Inflammatory macrophage (primary cell): Measurements from ENCODE around the gene CACNA1I.
"Not testable (repeated sequence)": the region's sequence is repeated elsewhere in the genome, so short reads cannot be mapped to it uniquely, and the experiment has no call there.

ENCODE experiments used
- DNase-seq, 2 donors: peaks; one replicate each; pipeline ENCODE4 v3.0.0-alpha.2; 2020 to 2022
- total RNA-seq, 18 experiments: gene quantifications; one replicate each; lab custom pipeline; 2026; ENCODE audit warnings: mixed read lengths in 6 of 18, inconsistent platforms in 2 of 18; lab: John Stamatoyannopoulos, UW

CACNA1I gene
- 0 to 1.1 (median 0.10) reads per million in 18 experiments for total RNA-seq

GRCh38 chr22:39570665-39571064 is at the start of gene CACNA1I:
Gene CACNA1I, plus strand, starts transcription at chr22:39570753. Its CDS starts 0 bp downstream, at chr22:39570753.
- no peak for DNase-seq

- DNase-seq, result peak; percentile 88 to 94
Observed at GRCh38 chr22:39521106-39521885, 49.3 kb upstream of the CACNA1I start.

- not testable (repeated sequence) for DNase-seq
Observed at GRCh38 chr22:39522091-39522490, 48.5 kb upstream of the CACNA1I start.

- peak in 1 of 2 donors; percentile 32 for DNase-seq
Observed at GRCh38 chr22:39522567-39523300, 47.8 kb upstream of the CACNA1I start.

DNA sequence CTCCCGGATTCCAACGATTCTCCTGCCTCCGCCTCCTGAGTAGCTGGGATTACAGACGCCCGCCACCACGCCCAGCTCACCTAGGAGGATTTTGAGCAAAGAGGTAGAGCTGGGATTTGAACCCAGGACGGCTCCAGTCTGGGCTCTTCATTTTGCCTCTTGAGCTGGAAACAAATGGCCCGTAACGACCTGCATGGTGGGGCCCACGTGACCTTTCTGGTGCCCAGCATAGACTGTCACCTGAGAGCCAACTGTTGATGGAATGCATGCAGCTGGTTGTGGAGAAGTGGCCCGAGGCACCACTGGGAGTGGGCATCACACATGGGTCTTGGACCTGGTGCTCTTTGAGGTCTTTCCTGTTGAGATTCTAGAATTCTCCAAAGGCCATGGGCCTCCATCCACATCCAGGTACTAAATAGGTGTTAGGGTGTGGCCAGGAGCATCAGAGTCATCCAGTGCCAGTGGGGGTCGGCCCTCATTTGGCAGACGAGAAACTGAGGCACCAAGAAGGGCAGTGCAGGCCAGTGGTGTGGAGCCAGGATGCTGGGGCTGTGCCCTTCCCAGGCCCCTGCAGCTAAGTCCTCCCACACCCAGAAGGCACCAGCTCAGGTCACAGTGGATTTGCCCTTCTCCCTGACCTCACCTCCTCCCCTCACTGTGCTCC is 46.3 kb upstream of the CACNA1I start:
- no peak for DNase-seq

DNA sequence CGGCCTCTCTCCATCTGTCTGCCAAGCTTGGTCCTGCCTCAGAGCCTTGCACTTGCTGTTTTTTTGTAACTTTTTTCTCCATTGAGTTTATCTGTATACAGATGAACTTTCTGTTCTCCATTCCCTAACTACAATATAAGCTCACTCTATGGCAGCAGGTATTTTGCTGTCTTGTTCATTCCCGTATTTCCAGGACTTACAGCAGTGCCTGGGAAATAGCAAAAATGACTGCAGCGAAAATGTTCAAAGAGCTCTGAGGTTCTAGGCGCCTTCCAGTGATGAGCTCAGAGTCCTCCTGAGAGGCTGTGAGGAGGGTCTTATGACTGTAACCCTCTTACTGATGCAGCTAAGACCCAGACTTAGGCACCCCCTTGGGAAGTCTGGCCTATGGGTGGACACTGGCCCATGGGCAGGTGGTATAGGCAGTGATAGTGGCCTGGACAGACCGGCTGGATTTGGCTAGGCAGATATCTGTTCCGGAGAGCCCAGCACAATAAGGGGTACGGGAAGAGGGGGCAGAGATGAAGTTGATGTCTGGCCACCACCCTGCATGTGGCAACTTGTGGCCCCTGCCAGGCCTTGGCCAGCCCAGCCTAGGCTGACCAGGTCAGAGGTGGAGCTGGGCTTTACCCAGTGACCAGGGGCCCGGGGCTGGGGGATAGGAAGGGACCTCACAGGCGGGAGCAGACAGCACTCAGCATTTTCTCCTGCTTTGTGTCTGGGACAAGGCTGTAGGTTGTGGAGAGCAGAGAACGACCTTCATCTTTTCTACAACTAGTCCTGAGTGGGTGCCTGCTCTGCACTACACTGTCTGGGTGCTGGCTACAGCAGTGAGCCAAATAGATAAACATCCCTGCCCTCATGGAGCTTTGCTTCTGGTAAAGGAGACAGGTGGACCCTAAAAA is 45.5 kb upstream of the CACNA1I start:
- DNase-seq, result no peak

- DNase-seq, result no peak
Observed at GRCh38 chr22:39525658-39525975, 44.9 kb upstream of the CACNA1I start.

DNA sequence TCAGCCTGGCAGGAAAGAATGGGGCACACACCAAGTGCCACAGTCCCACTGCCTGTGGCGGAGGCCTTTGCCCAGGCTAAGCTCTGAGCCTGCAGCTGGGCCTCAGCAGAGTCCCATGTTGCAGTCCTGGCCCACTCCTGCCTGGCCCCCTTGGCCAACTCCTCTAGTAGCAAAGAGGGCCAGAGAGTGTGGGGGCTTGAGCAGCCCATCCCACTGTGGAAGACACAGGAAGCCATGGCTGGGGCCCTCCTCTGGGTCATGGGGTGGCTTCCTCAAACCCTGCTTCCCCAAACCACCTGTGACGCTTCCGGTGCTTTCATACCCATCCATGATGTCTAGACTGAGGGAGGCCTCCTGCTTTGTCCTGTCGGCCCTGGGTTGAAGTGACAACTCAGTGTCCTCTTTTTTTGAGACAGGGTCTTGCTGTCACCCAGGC is 43.8 kb upstream of the CACNA1I start:
- DNase-seq, result peak; percentile 30 to 58

DNA sequence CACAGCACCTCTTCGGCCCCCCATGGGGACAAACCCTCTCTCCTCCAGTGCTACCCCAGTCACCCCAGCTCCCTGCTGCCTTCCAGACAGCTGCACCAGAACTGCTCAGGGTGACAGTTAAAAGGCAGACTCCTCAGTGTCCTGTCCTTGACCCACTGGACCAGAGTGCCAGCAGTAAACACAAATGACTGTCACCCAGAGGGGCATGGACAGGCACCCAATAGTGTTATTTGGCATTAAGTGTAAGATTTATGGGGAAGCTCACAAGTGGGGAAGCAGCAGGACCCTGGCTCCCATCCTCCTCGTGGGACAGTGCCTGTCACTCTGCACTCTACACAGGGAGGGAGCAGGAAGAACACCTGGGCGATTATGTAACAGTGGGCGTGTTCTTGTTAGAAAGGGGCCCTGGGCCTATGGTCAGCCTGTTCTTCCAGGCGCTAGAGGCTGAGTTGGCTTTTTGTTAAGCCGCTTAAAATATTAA is 43.0 kb upstream of the CACNA1I start:
- DNase-seq, result no peak

- no peak for DNase-seq
Observed at GRCh38 chr22:39528080-39528661, 42.4 kb upstream of the CACNA1I start.

GRCh38 chr22:39528681-39529486 is 41.7 kb upstream of the CACNA1I start:
- peak; percentile 92 to 93 for DNase-seq

GRCh38 chr22:39529487-39529851 is 41.1 kb upstream of the CACNA1I start:
- no peak for DNase-seq

- DNase-seq, result peak; percentile 29 to 41
Observed at GRCh38 chr22:39530116-39530515, 40.4 kb upstream of the CACNA1I start.

DNA sequence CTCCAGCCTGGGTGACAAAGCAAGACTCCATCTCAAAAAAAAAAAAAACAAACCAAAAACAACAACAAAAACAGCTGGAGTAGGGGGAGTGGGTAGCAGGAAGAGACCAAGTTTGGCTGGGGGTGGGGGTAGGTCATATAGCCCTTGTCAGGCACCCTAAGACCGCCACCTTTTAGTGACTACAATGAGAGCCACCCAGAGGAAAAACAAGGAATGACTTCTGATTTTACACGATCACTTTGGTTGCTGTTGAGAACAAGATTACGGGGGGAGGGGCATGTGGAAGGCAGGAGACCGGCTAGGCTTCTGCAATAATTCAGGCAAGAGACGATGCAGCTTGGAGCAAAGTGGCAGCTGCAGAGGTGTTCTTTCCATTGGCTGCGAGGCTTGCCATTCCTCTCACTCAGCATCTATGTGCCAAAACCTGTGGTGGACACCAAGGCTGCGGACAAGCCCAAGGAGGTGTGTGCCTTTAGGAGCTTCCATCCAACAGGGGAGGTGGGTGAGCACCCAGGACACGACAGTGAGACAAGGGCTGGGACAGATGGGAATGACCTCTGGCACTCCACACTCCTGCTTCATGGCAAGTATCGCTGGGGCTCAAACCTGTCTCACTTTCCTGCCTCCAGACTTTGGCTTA is 39.7 kb upstream of the CACNA1I start:
- DNase-seq, result peak; percentile 47 to 61

DNA sequence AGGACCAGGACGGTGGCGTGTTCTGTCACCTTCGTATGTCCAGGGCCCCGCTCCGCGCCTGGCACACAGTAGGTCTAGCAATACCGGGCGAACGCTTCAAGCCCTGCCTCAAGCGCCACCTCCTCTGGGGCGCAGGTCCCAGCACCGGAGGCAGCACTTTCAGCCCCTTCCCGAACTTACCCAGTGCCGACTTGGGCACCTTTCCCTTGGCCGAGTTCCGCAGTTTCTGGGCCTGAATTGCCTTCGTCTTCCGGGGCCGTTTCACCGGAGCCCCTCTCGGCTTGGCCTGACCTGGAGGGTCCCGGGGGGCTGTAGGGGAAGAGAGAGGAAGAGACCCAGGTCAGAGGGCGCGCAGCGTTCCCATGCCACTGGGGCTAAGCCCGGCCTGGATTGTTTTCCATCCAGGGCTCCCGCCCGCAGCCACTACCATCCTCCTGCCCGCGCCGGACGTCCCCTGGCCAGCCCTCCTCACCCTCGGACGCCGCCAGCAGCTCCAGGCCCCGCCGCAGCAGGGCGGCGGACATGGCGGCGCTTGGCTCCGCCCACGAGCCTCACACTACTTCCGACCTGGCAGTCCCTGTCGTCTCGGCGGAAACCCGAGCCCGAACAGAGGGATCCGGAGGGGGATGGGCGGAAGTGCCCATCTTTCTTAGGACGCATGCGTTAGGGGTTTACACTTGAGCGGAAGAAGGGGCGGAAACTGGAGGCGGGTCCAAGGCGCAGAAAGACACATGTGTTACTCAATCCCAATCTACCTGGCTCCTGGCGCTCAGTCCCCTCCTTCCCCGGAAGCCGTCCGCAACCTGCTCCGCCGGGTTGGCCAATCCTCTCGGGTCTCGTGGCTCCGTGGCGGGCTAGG is 38.1 kb upstream of the CACNA1I start, which contains the start of gene RPS19BP1:
RPS19BP1 (minus strand) TSS at position 534 of the 859 bp plus-strand sequence; CDS start at position 524, 10 bp downstream.
- peak; percentile 97 to 98 for DNase-seq

GRCh38 chr22:39534092-39534506 is 36.5 kb upstream of the CACNA1I start:
- DNase-seq, result no peak

DNA sequence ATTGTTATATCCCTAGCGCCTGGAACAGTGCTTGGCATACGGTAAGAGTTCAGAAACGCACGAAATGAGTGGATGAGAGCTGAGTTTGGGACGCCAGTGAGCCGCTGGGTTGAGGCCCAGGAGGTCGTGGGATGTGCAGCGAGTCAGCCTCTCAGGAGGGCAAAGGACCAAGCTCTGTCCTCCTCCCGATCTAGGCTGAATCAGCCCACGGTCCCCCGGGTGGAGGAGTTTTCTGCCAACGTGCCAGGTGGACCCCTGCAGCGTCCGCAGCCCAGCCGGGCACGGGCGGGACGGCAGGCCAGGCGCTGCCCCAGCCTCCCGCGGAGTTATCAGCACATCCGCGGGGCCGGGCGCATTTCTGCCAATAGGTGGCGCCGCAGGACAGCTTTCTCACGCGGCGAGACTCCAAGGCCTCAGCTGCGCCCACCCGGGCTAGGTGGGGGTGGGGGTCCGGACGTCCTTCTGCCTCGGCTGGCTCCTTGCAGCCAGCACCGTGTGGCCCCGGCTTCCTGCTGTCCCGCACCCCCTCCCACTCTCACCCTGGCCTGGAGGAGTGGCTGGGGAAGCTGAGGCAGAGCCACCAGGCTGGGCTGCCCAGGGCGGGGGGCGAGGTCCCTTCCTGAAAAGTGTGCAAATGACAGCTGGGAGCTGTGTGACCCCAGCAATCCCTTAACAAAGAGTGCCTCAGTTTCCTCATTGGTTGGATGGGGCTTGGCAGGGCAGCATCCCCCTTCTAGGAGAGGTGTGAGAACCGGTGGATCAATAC is 35.8 kb upstream of the CACNA1I start:
- DNase-seq, result peak; percentile 56 to 61

- DNase-seq, result no peak
Observed at GRCh38 chr22:39535357-39535725, 35.2 kb upstream of the CACNA1I start.
